ENCODE results near the gene SPRED2. TPM values are rescaled to one million over a fixed set of nuclear protein-coding genes. Genes with fewer than 3 reads are reported as not detected.

SPRED2 gene
- total and polyA plus RNA-seq, 4 donors, result 6.7 to 7.5 (median 7.1) TPM

- peak; percentile 47 for DNase-seq (ENCODE audit: low spot score)
- Histone ChIP-seq H3K4me3 (ENCODE audit: low read depth in 1 of 3, low read length in 3 of 3) (peak overlapping the region; percentile 73 to 88 (median 87)), H3K27me3 (ENCODE audit: control insufficient read depth in 4 of 4, insufficient read depth in 4 of 4, low read length in 3 of 4) (no peaks in the 10 kb centered on the region), H3K27ac (ENCODE audit: low read depth in 1 of 2, low read length in 2 of 2) (peak overlapping the region; percentile 93 to 98), H3K9ac (ENCODE audit: low read depth in 1 of 2, low read length in 2 of 2) (peak overlapping the region; percentile 68 to 92), H3K9me3 (ENCODE audit: control insufficient read depth in 4 of 4, low read length in 3 of 4) (no peaks in the 10 kb centered on the region), H3K36me3 (ENCODE audit: control insufficient read depth in 4 of 4, insufficient read depth in 3 of 4, low read depth in 1 of 4, low read length in 3 of 4) (no peaks in the 10 kb centered on the region), H3K4me1 (ENCODE audit: control insufficient read depth in 4 of 4, insufficient read depth in 4 of 4, low read length in 3 of 4) (peaks cover 1 to 31% (median 14%) of the 10 kb centered on the region in 4 donors)
- under 1% methylated on average over 71 of the region's 71 CpGs for WGBS
- no peak for TF ChIP-seq EGR1 (IDR thresholded peaks at IDR 0.05; ENCODE audit: low read depth in 2 of 2)
- no peak for TF ChIP-seq NR2F2 (IDR thresholded peaks at IDR 0.05)
- TF ChIP-seq CTCF (IDR thresholded peaks at IDR 0.05; ENCODE audit: low read depth, low read length, missing input control), result no peak
- TF ChIP-seq YY1 (IDR thresholded peaks at IDR 0.05), result peak; percentile 37
- TF ChIP-seq SP1 (IDR thresholded peaks at IDR 0.05), result no peak
- TF ChIP-seq MAX (IDR thresholded peaks at IDR 0.05), result no peak
- TF ChIP-seq FOXA1 (IDR thresholded peaks at IDR 0.05), result no peak
- TF ChIP-seq FOXA2 (IDR thresholded peaks at IDR 0.05), result no peak
Observed at GRCh38 chr2:65431421-65432226, 775 bp downstream of the SPRED2 start.

GRCh38 chr2:65430603-65431420 lies 1.6 kb downstream of the SPRED2 start:
- TF ChIP-seq GABPA (IDR thresholded peaks at IDR 0.05 in 1 of 2, conservative IDR thresholded peaks at IDR 0.05 in 1 of 2), result no peak
- TF ChIP-seq RXRA (IDR thresholded peaks at IDR 0.05), result no peak
- TF ChIP-seq JUND (IDR thresholded peaks at IDR 0.05), result no peak
- TF ChIP-seq TAF1 (conservative IDR thresholded peaks at IDR 0.05), result peak; percentile 62
- peak; percentile 33 to 37 for TF ChIP-seq RAD21 (IDR thresholded peaks at IDR 0.05)
- TF ChIP-seq REST (IDR thresholded peaks at IDR 0.05), result peak; percentile 25
- Histone ChIP-seq H3K27me3 (ENCODE audit: control insufficient read depth in 4 of 4, insufficient read depth in 4 of 4, low read length in 3 of 4) (no peaks in the 10 kb centered on the region), H3K9ac (ENCODE audit: low read depth in 1 of 2, low read length in 2 of 2) (peak overlapping the region; percentile 68 to 92), H3K36me3 (ENCODE audit: control insufficient read depth in 4 of 4, insufficient read depth in 3 of 4, low read depth in 1 of 4, low read length in 3 of 4) (no peaks in the 10 kb centered on the region), H3K4me1 (ENCODE audit: control insufficient read depth in 4 of 4, insufficient read depth in 4 of 4, low read length in 3 of 4) (peaks cover 1 to 39% (median 22%) of the 10 kb centered on the region in 4 donors), H3K9me3 (ENCODE audit: control insufficient read depth in 4 of 4, low read length in 3 of 4) (no peaks in the 10 kb centered on the region), H3K27ac (ENCODE audit: low read depth in 1 of 2, low read length in 2 of 2) (peak overlapping the region; percentile 93 to 98), H3K4me3 (ENCODE audit: low read depth in 1 of 3, low read length in 3 of 3) (peak overlapping the region; percentile 73 to 88 (median 87))
- peak; percentile 58 for DNase-seq (ENCODE audit: low spot score)
- WGBS, result under 1% methylated on average over 95 of the region's 95 CpGs
